Caco-2 (cell line): ENCODE measurements around the gene BEST3. TPM values are rescaled to one million over a fixed set of nuclear protein-coding genes. Genes with fewer than 3 reads are reported as not detected.
"Not testable (repeated sequence)": the region's sequence is repeated elsewhere in the genome, so short reads cannot be mapped to it uniquely, and the experiment has no call there.

Experiments used
- BruUV-seq: library from RNA; stranded (reverse); fragments of 400-500 nt; replicated peaks from 2 replicates; lab custom pipeline; 2021; lab: Mats Ljungman, UMichigan
- CTCF ChIA-PET: fragments of 300-600 bp; sonication (Branson Sonifier 250); formaldehyde crosslinking; loops from one replicate; lab custom pipeline; 2022; ENCODE audit warnings: antibody characterized with exemption; lab: Charles Lee
- POLR2A ChIA-PET: fragments of 300-600 bp; sonication (Branson Sonifier 250); formaldehyde crosslinking; loops from one replicate; lab custom pipeline; 2022; ENCODE audit warnings: antibody characterized with exemption; lab: Charles Lee
- DNase-seq, 2 experiments: peaks; one replicate each; pipeline versions ENCODE4 v3.0.0 to v3.0.0-alpha.2; 2020 to 2022
- H3K27me3 ChIP-seq: replicated peaks from 2 replicates; pipeline ENCODE4 v1.6.0; 2011; ENCODE audit warnings: low read length; ENCODE audit not compliant: control insufficient read depth, insufficient read depth
- H3K36me3 ChIP-seq: 2 replicates; pipeline ENCODE4 v1.5.1; 2011; ENCODE audit warnings: low read length; ENCODE audit not compliant: control insufficient read depth, insufficient read depth
- H3K4me1 ChIP-seq: fragments of 250-450 bp; sonication (Bioruptor Pico); 2 replicates; pipeline ENCODE4 v1.5.1; 2020; ENCODE audit warnings: mild to moderate bottlenecking
- H3K4me3 ChIP-seq: 2 replicates; pipeline ENCODE4 v1.5.1; 2011; ENCODE audit warnings: low read depth, mild to moderate bottlenecking, control low read depth, low read length
- H3K9me3 ChIP-seq: fragments of 250-450 bp; sonication (Bioruptor Pico); 2 replicates; pipeline ENCODE4 v1.5.1; 2020; ENCODE audit warnings: mild to moderate bottlenecking, moderate library complexity
- H3K27ac Mint-ChIP-seq: one replicate; pipeline ENCODE4 v1.8.0; 2022; ENCODE audit warnings: mixed read lengths; ENCODE audit not compliant: unreplicated experiment
- H3K27me3 Mint-ChIP-seq: one replicate; pipeline ENCODE4 v1.8.0; 2022; ENCODE audit warnings: mixed read lengths; ENCODE audit not compliant: insufficient read depth, unreplicated experiment
- H3K36me3 Mint-ChIP-seq: one replicate; pipeline ENCODE4 v1.8.0; 2022; ENCODE audit warnings: mild to moderate bottlenecking, mixed read lengths; ENCODE audit not compliant: insufficient read depth, unreplicated experiment
- H3K4me1 Mint-ChIP-seq: one replicate; pipeline ENCODE4 v1.8.0; 2022; ENCODE audit warnings: low read depth, mixed read lengths; ENCODE audit not compliant: unreplicated experiment
- H3K4me3 Mint-ChIP-seq: one replicate; pipeline ENCODE4 v1.8.0; 2022; ENCODE audit warnings: mild to moderate bottlenecking, moderate library complexity, mixed read lengths; ENCODE audit not compliant: unreplicated experiment
- H3K9me3 Mint-ChIP-seq: one replicate; pipeline ENCODE4 v1.8.0; 2022; ENCODE audit warnings: mixed read lengths; ENCODE audit not compliant: unreplicated experiment
- intact Hi-C: fragments of 100-400 bp; cut with micrococcal nuclease; formaldehyde crosslinking; loops from one replicate; pipeline ENCODE4 v1.10.0; 2022; ENCODE audit not compliant: unreplicated experiment
- total RNA-seq: library from RNA; stranded (reverse); gene quantifications from 2 replicates; pipeline ENCODE4 v1.2.3, GENCODE V29; 2022
- TF ChIP-seq, protein P1 (sequence below), 2 experiments: fragments of 200-600 bp in 1 of 2; IDR thresholded peaks; 1 replicate in 1 of 2; 2 replicates in 1 of 2; pipeline versions ENCODE4 v1.5.1 to v1.8.0; 2011 to 2022; ENCODE audit warnings: antibody characterized with exemption in 1 of 2, control low read depth in 1 of 2, inconsistent platforms in 1 of 2, low read depth in 1 of 2, low read length in 1 of 2, mild to moderate bottlenecking in 1 of 2, moderate library complexity in 1 of 2; ENCODE audit not compliant: insufficient read depth in 1 of 2, severe bottlenecking in 1 of 2, unreplicated experiment in 1 of 2

Gene BEST3
- total RNA-seq, 1 experiment from 2014 or later = 1.3 TPM

DNA sequence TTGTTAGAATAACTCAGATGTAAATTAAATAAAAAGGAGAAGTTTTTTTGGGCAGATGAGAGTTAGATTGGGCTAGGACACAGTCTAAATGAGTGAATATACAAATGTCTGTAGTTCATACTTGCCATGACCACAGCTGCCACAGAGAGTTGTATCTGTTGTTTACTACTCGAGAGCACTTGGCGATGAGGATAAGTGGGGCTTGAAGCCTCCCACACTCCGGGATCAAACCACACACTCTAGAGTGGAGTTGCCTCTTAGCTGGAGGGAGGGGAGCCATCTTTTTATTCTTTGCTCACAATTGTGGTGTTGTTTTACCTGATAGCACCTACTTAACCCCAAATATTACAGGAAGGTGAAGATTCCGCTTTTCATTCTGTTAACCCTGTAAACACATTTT lies 27.5 kb downstream of the BEST3 start:
- no peaks in the 10 kb centered on the region for H3K9me3 Mint-ChIP-seq
- CTCF ChIA-PET = no interaction called here

GRCh38 chr12:69666798-69667197 lies 32.3 kb downstream of the BEST3 start:
- Mint-ChIP-seq H3K4me3 (no peak overlapping the region), H3K9me3 (no peaks in the 10 kb centered on the region), H3K4me1 (peaks cover 15% of the 10 kb centered on the region), H3K27me3 (no peaks in the 10 kb centered on the region), H3K36me3 (no peaks in the 10 kb centered on the region), H3K27ac (no peak overlapping the region)
- Histone ChIP-seq H3K9me3 (no peaks in the 10 kb centered on the region), H3K4me3 (no peak overlapping the region), H3K36me3 (no peaks in the 10 kb centered on the region), H3K4me1 (peaks cover 22% of the 10 kb centered on the region), H3K27me3 (no peaks in the 10 kb centered on the region)
- no peak for DNase-seq
- ChIA-PET POLR2A (no interaction called here), CTCF (interaction anchor here (0.6 kb wide), 1 partner anchor 413 kb away, joined by 3 read pairs; no protein-coding TSS in a partner anchor)
- BruUV-seq = no TSS peak
- intact Hi-C loops = no loop called here
- TF ChIP-seq, protein P1, sequence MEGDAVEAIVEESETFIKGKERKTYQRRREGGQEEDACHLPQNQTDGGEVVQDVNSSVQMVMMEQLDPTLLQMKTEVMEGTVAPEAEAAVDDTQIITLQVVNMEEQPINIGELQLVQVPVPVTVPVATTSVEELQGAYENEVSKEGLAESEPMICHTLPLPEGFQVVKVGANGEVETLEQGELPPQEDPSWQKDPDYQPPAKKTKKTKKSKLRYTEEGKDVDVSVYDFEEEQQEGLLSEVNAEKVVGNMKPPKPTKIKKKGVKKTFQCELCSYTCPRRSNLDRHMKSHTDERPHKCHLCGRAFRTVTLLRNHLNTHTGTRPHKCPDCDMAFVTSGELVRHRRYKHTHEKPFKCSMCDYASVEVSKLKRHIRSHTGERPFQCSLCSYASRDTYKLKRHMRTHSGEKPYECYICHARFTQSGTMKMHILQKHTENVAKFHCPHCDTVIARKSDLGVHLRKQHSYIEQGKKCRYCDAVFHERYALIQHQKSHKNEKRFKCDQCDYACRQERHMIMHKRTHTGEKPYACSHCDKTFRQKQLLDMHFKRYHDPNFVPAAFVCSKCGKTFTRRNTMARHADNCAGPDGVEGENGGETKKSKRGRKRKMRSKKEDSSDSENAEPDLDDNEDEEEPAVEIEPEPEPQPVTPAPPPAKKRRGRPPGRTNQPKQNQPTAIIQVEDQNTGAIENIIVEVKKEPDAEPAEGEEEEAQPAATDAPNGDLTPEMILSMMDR (IDR thresholded peaks at IDR 0.05; ENCODE audit: insufficient read depth in 1 of 2, low read depth in 1 of 2, low read length in 1 of 2, severe bottlenecking in 1 of 2, unreplicated experiment in 1 of 2) = no peak

More for the DNA sequence above, 27.5 kb downstream of the BEST3 start:
- BruUV-seq = no TSS peak
- H3K27ac Mint-ChIP-seq = no peak overlapping the region
- Histone ChIP-seq H3K4me3 (no peak overlapping the region), H3K4me1 (peaks cover 6% of the 10 kb centered on the region), H3K27me3 (no peaks in the 10 kb centered on the region), H3K9me3 (no peaks in the 10 kb centered on the region), H3K36me3 (no peaks in the 10 kb centered on the region)
- H3K36me3 Mint-ChIP-seq = no peaks in the 10 kb centered on the region
- intact Hi-C loops = no loop called here
- POLR2A ChIA-PET = no interaction called here
- H3K4me3 Mint-ChIP-seq = no peak overlapping the region
- peaks cover 5% of the 10 kb centered on the region for H3K4me1 Mint-ChIP-seq
- no peak for DNase-seq
- TF ChIP-seq, protein P1 (IDR thresholded peaks at IDR 0.05; ENCODE audit: insufficient read depth in 1 of 2, low read depth in 1 of 2, low read length in 1 of 2, severe bottlenecking in 1 of 2, unreplicated experiment in 1 of 2) = no peak
- H3K27me3 Mint-ChIP-seq = peaks cover 2% of the 10 kb centered on the region

DNA sequence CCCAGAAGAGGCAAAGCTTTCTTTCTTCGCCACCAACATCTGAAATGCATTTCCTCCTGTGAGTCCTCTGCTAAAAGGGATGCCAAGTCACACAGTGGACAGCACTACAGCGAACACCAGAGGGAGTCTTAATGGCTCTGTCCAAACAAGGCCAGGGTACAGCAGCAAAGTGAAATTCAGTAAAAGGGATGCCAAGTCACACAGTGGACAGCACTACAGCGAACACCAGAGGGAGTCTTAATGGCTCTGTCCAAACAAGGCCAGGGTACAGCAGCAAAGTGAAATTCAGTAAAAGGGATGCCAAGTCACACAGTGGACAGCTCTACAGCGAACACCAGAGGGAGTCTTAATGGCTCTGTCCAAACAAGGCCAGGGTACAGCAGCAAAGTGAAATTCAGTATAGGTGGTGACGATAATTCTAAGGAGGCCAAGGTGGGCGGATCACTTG lies 34.1 kb downstream of the BEST3 start:
- intact Hi-C loops, H3K36me3 ChIP-seq, H3K4me3 ChIP-seq, H3K9me3 Mint-ChIP-seq, H3K27me3 ChIP-seq, BruUV-seq, H3K9me3 ChIP-seq, CTCF ChIA-PET, H3K27me3 Mint-ChIP-seq, H3K27ac Mint-ChIP-seq, H3K36me3 Mint-ChIP-seq, H3K4me3 Mint-ChIP-seq, DNase-seq, POLR2A ChIA-PET: not testable (repeated sequence)
- peaks cover 24% of the 10 kb centered on the region for H3K4me1 Mint-ChIP-seq
- peaks cover 22% of the 10 kb centered on the region for H3K4me1 ChIP-seq
- TF ChIP-seq, protein P1 (IDR thresholded peaks at IDR 0.05; ENCODE audit: insufficient read depth in 1 of 2, low read depth in 1 of 2, low read length in 1 of 2, severe bottlenecking in 1 of 2, unreplicated experiment in 1 of 2) = peak; percentile 15 to 37
